GM19025 (cell line): ENCODE results near the gene ZNF740.
"Not testable (repeated sequence)": the region's sequence is repeated elsewhere in the genome, so short reads cannot be mapped to it uniquely, and the experiment has no call there.

Source experiments
- ATAC-seq: cut with Tn5 transposase; IDR thresholded peaks from one replicate; pipeline ENCODE4 v1.9.1; 2021; ENCODE audit warnings: mild to moderate bottlenecking, low read depth, moderate library complexity; ENCODE audit not compliant: unreplicated experiment

Gene ZNF740

GRCh38 chr12:53172352-53172751 is 8.2 kb upstream of the ZNF740 start:
- ATAC-seq, result no peak

- ATAC-seq, result no peak
Observed at GRCh38 chr12:53173085-53173715, 7.3 kb upstream of the ZNF740 start.

- no peak for ATAC-seq
Observed at GRCh38 chr12:53174881-53175491, 5.5 kb upstream of the ZNF740 start.

- no peak for ATAC-seq
Observed at GRCh38 chr12:53176750-53177149, 3.8 kb upstream of the ZNF740 start.

- not testable (repeated sequence) for ATAC-seq
Observed at GRCh38 chr12:53177447-53177846, 3.1 kb upstream of the ZNF740 start.

- ATAC-seq, result not testable (repeated sequence)
Observed at GRCh38 chr12:53178803-53179202, 1.7 kb upstream of the ZNF740 start.

- ATAC-seq, result no peak
Observed at GRCh38 chr12:53179687-53180219, 769 bp upstream of the ZNF740 start.

- ATAC-seq, result peak; percentile 44
Observed at GRCh38 chr12:53180931-53181645, 566 bp downstream of the ZNF740 start.

GRCh38 chr12:53181935-53182334 is 1.4 kb downstream of the ZNF740 start:
- no peak for ATAC-seq

GRCh38 chr12:53182903-53183302 is 2.4 kb downstream of the ZNF740 start:
- ATAC-seq, result no peak

- no peak for ATAC-seq
Observed at GRCh38 chr12:53184828-53185227, 4.3 kb downstream of the ZNF740 start.

GRCh38 chr12:53185582-53186153 is 5.1 kb downstream of the ZNF740 start:
- ATAC-seq, result no peak

GRCh38 chr12:53186745-53187144 is 6.2 kb downstream of the ZNF740 start:
- ATAC-seq, result no peak

GRCh38 chr12:53187145-53187899 is 6.8 kb downstream of the ZNF740 start:
- no peak for ATAC-seq

GRCh38 chr12:53190108-53190729 is 9.7 kb downstream of the ZNF740 start:
- peak; percentile 56 for ATAC-seq

- ATAC-seq, result no peak
Observed at GRCh38 chr12:53191096-53191884, 10.8 kb downstream of the ZNF740 start.

- ATAC-seq, result no peak
Observed at GRCh38 chr12:53191885-53192530, 11.5 kb downstream of the ZNF740 start.

GRCh38 chr12:53192531-53193021 is 12.1 kb downstream of the ZNF740 start:
- no peak for ATAC-seq

GRCh38 chr12:53193040-53193439 is 12.5 kb downstream of the ZNF740 start:
- no peak for ATAC-seq
